Measurements from ENCODE around the gene CCDC187.

The CCDC187 gene

GRCh38 chr9:136316271-136316751, 12.4 kb upstream of the CCDC187 start:
- no peak overlapping the region for H3K9ac ChIP-seq
- H3K27ac ChIP-seq: no peak overlapping the region
- no peak overlapping the region for H2AFZ ChIP-seq (ENCODE audit: low read depth)

GRCh38 chr9:136314944-136315343, 11.1 kb upstream of the CCDC187 start:
- no peak overlapping the region for H3K9ac ChIP-seq
- no peak overlapping the region for H2AFZ ChIP-seq (ENCODE audit: low read depth)
- H3K79me2 ChIP-seq (ENCODE audit: insufficient read depth, low read depth): no peaks in the 10 kb centered on the region
- no peaks in the 10 kb centered on the region for H3K36me3 ChIP-seq (ENCODE audit: insufficient read depth)
- no peak overlapping the region for H3K4me2 ChIP-seq
- no peak for TF ChIP-seq CTCF (conservative IDR thresholded peaks at IDR 0.05; ENCODE audit: low read depth, low read length)
- peaks cover 90% of the 10 kb centered on the region for H3K27me3 ChIP-seq (ENCODE audit: insufficient read depth, low read depth)
- H3K4me1 ChIP-seq (ENCODE audit: low read depth, poor library complexity, severe bottlenecking): no peaks in the 10 kb centered on the region
- H3K27ac ChIP-seq: no peak overlapping the region
- H4K20me1 ChIP-seq (ENCODE audit: insufficient read depth): no peaks in the 10 kb centered on the region
- no peak overlapping the region for H3K4me3 ChIP-seq (IDR thresholded peaks at IDR 0.05; ENCODE audit: insufficient read depth, low read depth, low read length)

More at GRCh38 chr9:136316271-136316751, 12.4 kb upstream of the CCDC187 start:
- no peaks in the 10 kb centered on the region for H3K36me3 ChIP-seq (ENCODE audit: insufficient read depth)
- no peaks in the 10 kb centered on the region for H3K79me2 ChIP-seq (ENCODE audit: insufficient read depth, low read depth)
- H3K4me2 ChIP-seq: no peak overlapping the region
- H3K4me1 ChIP-seq (ENCODE audit: low read depth, poor library complexity, severe bottlenecking): no peaks in the 10 kb centered on the region
- H3K4me3 ChIP-seq (IDR thresholded peaks at IDR 0.05; ENCODE audit: insufficient read depth, low read depth, low read length): no peak overlapping the region
- H4K20me1 ChIP-seq (ENCODE audit: insufficient read depth): no peaks in the 10 kb centered on the region
- H3K27me3 ChIP-seq (ENCODE audit: insufficient read depth, low read depth): peaks cover 93% of the 10 kb centered on the region
- TF ChIP-seq CTCF (conservative IDR thresholded peaks at IDR 0.05; ENCODE audit: low read depth, low read length): no peak

GRCh38 chr9:136314056-136314416, 10.1 kb upstream of the CCDC187 start:
- Histone ChIP-seq H3K27me3 (ENCODE audit: insufficient read depth, low read depth) (peaks cover 83% of the 10 kb centered on the region), H3K4me1 (ENCODE audit: low read depth, poor library complexity, severe bottlenecking) (no peaks in the 10 kb centered on the region), H3K36me3 (ENCODE audit: insufficient read depth) (no peaks in the 10 kb centered on the region), H3K27ac (no peak overlapping the region), H3K79me2 (ENCODE audit: insufficient read depth, low read depth) (no peaks in the 10 kb centered on the region), H2AFZ (ENCODE audit: low read depth) (no peak overlapping the region), H3K9ac (no peak overlapping the region), H3K4me3 (IDR thresholded peaks at IDR 0.05; ENCODE audit: insufficient read depth, low read depth, low read length) (no peak overlapping the region), H4K20me1 (ENCODE audit: insufficient read depth) (no peaks in the 10 kb centered on the region), H3K4me2 (no peak overlapping the region)
- no peak for TF ChIP-seq CTCF (conservative IDR thresholded peaks at IDR 0.05; ENCODE audit: low read depth, low read length)

- H3K9ac ChIP-seq: no peak overlapping the region
- H3K27ac ChIP-seq: no peak overlapping the region
- H3K4me1 ChIP-seq (ENCODE audit: low read depth, poor library complexity, severe bottlenecking): no peaks in the 10 kb centered on the region
- no peak overlapping the region for H2AFZ ChIP-seq (ENCODE audit: low read depth)
- H3K79me2 ChIP-seq (ENCODE audit: insufficient read depth, low read depth): no peaks in the 10 kb centered on the region
- H3K4me2 ChIP-seq: no peak overlapping the region
- no peak overlapping the region for H3K4me3 ChIP-seq (IDR thresholded peaks at IDR 0.05; ENCODE audit: insufficient read depth, low read depth, low read length)
- no peaks in the 10 kb centered on the region for H4K20me1 ChIP-seq (ENCODE audit: insufficient read depth)
- TF ChIP-seq CTCF (conservative IDR thresholded peaks at IDR 0.05; ENCODE audit: low read depth, low read length): no peak
- peaks cover 78% of the 10 kb centered on the region for H3K27me3 ChIP-seq (ENCODE audit: insufficient read depth, low read depth)
- H3K36me3 ChIP-seq (ENCODE audit: insufficient read depth): no peaks in the 10 kb centered on the region
Measured at GRCh38 chr9:136313111-136314055, 9.5 kb upstream of the CCDC187 start.
